Activated CD4-positive, alpha-beta T cell treated with anti-CD3 and anti-CD28 coated beads, Interleukin-2, amount 50 U/mL, for 24 hours (primary cell): ENCODE data around the gene MRPL14.
A peak's percentile ranks its signal among the peaks of the same experiment; 100 is the strongest.
"Not testable (repeated sequence)": the region's sequence is repeated elsewhere in the genome, so short reads cannot be mapped to it uniquely, and the experiment has no call there.

Experiments
- DNase-seq, 2 donors: peaks; one replicate each; pipeline ENCODE4 v3.0.0-alpha.2; 2020; ENCODE audit warnings: low read depth in 1 of 2, low spot score in 1 of 2

The MRPL14 gene

GRCh38 chr6:44102527-44102926 lies 24.7 kb downstream of the MRPL14 start:
- DNase-seq, result no peak

- DNase-seq, result no peak
These were observed 25.4 kb downstream of the MRPL14 start for GRCh38 chr6:44101832-44102231.

- no peak for DNase-seq
These were observed 27.1 kb downstream of the MRPL14 start for GRCh38 chr6:44100088-44100550.

GRCh38 chr6:44099192-44099591 lies 28.1 kb downstream of the MRPL14 start:
- no peak for DNase-seq

- no peak for DNase-seq
These were observed 29.4 kb downstream of the MRPL14 start for GRCh38 chr6:44097782-44098317.

GRCh38 chr6:44096612-44097011 lies 30.6 kb downstream of the MRPL14 start:
- DNase-seq, result peak; percentile 53 to 68

GRCh38 chr6:44095243-44095623 lies 32.0 kb downstream of the MRPL14 start:
- DNase-seq, result not testable (repeated sequence)

GRCh38 chr6:44094403-44095242 lies 32.6 kb downstream of the MRPL14 start:
- no peak for DNase-seq

- DNase-seq, result no peak
These were observed 33.4 kb downstream of the MRPL14 start for GRCh38 chr6:44093750-44094402.

GRCh38 chr6:44093066-44093465 lies 34.2 kb downstream of the MRPL14 start:
- no peak for DNase-seq

GRCh38 chr6:44091981-44092884 lies 35.0 kb downstream of the MRPL14 start:
- DNase-seq, result no peak

- not testable (repeated sequence) for DNase-seq
These were observed 35.9 kb downstream of the MRPL14 start for GRCh38 chr6:44091356-44091755.

- DNase-seq, result no peak
These were observed 36.8 kb downstream of the MRPL14 start for GRCh38 chr6:44090465-44090864.

GRCh38 chr6:44088827-44089590 lies 38.2 kb downstream of the MRPL14 start:
- no peak for DNase-seq

- no peak for DNase-seq
These were observed 39.6 kb downstream of the MRPL14 start for GRCh38 chr6:44087623-44088022.

- no peak for DNase-seq
These were observed 40.2 kb downstream of the MRPL14 start for GRCh38 chr6:44086931-44087574.

GRCh38 chr6:44085219-44085618 lies 42.0 kb downstream of the MRPL14 start:
- DNase-seq, result no peak

- DNase-seq, result no peak
These were observed 42.8 kb downstream of the MRPL14 start for GRCh38 chr6:44084231-44085014.

- no peak for DNase-seq
These were observed 44.4 kb downstream of the MRPL14 start for GRCh38 chr6:44082872-44083321.
